ENCODE results near the gene SLC17A1. TPM values are rescaled to one million over a fixed set of nuclear protein-coding genes. Genes with fewer than 3 reads are reported as not detected.

The SLC17A1 gene, protein sequence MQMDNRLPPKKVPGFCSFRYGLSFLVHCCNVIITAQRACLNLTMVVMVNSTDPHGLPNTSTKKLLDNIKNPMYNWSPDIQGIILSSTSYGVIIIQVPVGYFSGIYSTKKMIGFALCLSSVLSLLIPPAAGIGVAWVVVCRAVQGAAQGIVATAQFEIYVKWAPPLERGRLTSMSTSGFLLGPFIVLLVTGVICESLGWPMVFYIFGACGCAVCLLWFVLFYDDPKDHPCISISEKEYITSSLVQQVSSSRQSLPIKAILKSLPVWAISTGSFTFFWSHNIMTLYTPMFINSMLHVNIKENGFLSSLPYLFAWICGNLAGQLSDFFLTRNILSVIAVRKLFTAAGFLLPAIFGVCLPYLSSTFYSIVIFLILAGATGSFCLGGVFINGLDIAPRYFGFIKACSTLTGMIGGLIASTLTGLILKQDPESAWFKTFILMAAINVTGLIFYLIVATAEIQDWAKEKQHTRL
- polyA plus RNA-seq (2012; ENCODE audit: insufficient read length, low read depth): not detected

DNA sequence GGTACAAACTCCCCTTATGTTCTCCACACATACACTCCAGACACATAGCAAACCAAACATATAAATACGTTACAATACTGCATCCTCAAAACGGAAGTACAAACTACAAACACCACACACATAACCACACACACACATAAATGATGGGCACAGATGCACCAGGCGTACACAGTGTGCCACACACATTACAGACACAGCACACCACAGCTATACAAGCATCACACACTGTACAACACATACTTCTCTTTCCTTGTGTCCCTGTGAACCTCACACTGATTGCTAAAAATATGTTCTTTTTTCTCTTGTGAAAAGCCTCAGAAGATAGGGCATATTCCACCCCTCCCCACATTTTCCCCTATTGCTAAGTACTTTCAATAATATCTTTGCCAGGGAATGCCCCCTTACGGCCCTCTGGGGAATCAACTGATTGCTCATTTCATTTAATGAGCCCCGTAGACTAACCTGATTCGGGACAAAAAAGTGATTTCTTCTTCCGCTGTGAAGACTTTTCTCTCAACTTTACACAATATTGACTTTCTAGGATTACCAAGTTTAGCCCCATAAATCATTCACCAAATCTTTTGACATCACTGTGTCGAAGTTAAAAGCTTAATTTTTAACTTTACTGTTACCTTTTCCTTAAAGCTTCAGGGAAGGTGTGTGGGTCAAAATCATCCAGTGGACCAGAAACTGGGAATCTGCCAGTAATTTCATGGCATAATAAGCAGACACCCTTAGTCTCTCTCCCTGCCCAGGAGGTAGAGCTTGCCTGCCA is at the start of gene SLC17A1:
Gene SLC17A1 (minus strand): TSS at position 521 of the 775 bp plus-strand sequence. CDS start 1,495 bp downstream, outside the sequence.
- TF ChIP-seq SIN3A (IDR thresholded peaks at IDR 0.05; ENCODE audit: borderline replicate concordance, insufficient read depth, low read length): no peak

DNA sequence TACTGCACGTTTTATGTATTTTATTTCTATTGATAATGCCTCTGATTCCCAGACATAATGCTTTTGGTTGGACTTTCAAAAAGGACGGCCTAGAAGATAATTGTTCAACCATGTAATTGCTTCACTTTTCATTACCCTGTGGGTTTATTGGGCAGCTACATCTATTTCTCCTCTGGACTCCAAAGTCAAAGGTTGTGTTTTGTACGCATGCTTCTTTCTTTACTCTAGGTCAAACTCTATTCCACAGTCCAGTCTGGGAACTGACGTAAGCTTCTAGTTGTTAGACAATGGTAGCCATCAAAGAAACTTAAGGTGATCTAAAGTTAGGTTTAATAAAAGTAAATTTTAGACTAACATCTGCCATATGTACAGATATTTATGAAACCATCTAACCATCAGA is 48.7 kb upstream of the SLC17A1 start:
- no peak for TF ChIP-seq POLR2AphosphoS5 (IDR thresholded peaks at IDR 0.05; ENCODE audit: low read depth, low read length)
- TF ChIP-seq TAF1 (IDR thresholded peaks at IDR 0.05; ENCODE audit: borderline replicate concordance, insufficient read depth, low read length): no peak
- TF ChIP-seq SIN3A (IDR thresholded peaks at IDR 0.05; ENCODE audit: borderline replicate concordance, insufficient read depth, low read length): no peak
- TF ChIP-seq, protein P1, sequence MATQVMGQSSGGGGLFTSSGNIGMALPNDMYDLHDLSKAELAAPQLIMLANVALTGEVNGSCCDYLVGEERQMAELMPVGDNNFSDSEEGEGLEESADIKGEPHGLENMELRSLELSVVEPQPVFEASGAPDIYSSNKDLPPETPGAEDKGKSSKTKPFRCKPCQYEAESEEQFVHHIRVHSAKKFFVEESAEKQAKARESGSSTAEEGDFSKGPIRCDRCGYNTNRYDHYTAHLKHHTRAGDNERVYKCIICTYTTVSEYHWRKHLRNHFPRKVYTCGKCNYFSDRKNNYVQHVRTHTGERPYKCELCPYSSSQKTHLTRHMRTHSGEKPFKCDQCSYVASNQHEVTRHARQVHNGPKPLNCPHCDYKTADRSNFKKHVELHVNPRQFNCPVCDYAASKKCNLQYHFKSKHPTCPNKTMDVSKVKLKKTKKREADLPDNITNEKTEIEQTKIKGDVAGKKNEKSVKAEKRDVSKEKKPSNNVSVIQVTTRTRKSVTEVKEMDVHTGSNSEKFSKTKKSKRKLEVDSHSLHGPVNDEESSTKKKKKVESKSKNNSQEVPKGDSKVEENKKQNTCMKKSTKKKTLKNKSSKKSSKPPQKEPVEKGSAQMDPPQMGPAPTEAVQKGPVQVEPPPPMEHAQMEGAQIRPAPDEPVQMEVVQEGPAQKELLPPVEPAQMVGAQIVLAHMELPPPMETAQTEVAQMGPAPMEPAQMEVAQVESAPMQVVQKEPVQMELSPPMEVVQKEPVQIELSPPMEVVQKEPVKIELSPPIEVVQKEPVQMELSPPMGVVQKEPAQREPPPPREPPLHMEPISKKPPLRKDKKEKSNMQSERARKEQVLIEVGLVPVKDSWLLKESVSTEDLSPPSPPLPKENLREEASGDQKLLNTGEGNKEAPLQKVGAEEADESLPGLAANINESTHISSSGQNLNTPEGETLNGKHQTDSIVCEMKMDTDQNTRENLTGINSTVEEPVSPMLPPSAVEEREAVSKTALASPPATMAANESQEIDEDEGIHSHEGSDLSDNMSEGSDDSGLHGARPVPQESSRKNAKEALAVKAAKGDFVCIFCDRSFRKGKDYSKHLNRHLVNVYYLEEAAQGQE (IDR thresholded peaks at IDR 0.05; ENCODE audit: insufficient read depth in 1 of 2, low read depth in 2 of 2, low read length in 2 of 2): no peak
- TF ChIP-seq FOXP2 (optimal IDR thresholded peaks at IDR 0.05; ENCODE audit: borderline replicate concordance, extremely low read depth, extremely low read length, insufficient read depth): no peak

DNA sequence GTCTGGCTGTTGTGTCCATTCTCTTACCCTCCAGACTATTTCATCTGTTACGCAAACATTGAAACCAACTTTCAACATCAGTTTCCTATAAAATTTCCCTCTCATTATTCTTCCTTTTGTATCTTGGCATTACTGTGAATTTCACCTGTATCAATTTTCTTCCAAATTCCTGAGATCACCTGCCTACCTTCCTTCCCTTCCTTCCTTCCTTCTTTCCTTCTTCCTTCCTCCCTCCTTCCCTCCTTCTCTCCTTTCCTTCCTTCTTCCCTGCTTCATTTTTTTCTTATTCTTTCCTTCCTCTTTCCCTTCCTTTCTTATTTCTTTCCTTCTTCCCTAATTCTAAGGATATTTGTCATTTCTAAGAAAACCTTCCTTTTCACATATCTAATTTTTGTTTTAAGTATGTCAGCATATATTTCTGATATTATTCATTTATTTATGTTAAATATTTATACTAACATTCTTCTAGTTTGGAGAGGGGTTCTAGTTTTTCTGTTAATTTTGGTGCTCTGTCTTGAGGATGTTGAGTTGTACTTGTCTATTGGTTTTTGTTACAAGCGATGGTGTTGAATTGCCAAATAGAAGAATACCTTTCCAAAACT is 47.0 kb upstream of the SLC17A1 start:
- TF ChIP-seq SIN3A (IDR thresholded peaks at IDR 0.05; ENCODE audit: borderline replicate concordance, insufficient read depth, low read length) (no peak), TAF1 (IDR thresholded peaks at IDR 0.05; ENCODE audit: borderline replicate concordance, insufficient read depth, low read length) (no peak), FOXP2 (optimal IDR thresholded peaks at IDR 0.05; ENCODE audit: borderline replicate concordance, extremely low read depth, extremely low read length, insufficient read depth) (no peak), POLR2AphosphoS5 (IDR thresholded peaks at IDR 0.05; ENCODE audit: low read depth, low read length) (no peak)
- TF ChIP-seq, protein P1 (IDR thresholded peaks at IDR 0.05; ENCODE audit: insufficient read depth in 1 of 2, low read depth in 2 of 2, low read length in 2 of 2): no peak

DNA sequence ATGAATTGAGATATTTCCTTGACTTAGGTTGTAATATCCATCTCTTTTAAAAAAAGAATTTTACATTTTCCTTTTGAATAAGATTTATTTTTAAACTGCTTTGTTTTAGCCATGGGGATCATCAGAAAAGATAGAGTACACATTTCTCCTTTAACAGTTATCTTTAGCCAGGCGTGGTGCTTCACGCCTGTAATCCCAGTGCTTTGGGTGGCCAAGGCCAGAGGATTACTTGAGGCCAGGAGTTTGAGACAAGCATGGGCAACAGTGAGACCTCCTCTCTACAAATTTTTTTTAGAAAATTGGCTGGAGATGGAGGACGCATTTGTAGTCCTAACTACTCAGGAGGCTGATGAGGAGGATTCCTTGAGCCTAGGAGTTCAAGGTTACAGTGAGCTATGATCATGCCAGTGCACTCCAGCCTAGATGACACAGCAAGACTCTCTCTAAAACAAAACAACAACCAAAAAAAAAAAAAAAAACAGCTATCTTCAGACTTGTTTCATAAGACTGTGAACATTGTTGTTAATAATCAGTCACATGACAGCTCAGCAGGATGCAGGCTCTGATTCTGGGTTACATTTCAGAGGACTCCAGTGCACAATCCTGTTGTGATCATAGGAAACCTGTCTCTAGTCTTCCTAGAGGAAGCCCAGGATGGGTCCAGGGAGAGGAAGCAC is 44.2 kb upstream of the SLC17A1 start:
- TF ChIP-seq FOXP2 (optimal IDR thresholded peaks at IDR 0.05; ENCODE audit: borderline replicate concordance, extremely low read depth, extremely low read length, insufficient read depth) (no peak), SIN3A (IDR thresholded peaks at IDR 0.05; ENCODE audit: borderline replicate concordance, insufficient read depth, low read length) (no peak), POLR2AphosphoS5 (IDR thresholded peaks at IDR 0.05; ENCODE audit: low read depth, low read length) (no peak), TAF1 (IDR thresholded peaks at IDR 0.05; ENCODE audit: borderline replicate concordance, insufficient read depth, low read length) (no peak)
- TF ChIP-seq, protein P1 (IDR thresholded peaks at IDR 0.05; ENCODE audit: insufficient read depth in 1 of 2, low read depth in 2 of 2, low read length in 2 of 2): no peak

DNA sequence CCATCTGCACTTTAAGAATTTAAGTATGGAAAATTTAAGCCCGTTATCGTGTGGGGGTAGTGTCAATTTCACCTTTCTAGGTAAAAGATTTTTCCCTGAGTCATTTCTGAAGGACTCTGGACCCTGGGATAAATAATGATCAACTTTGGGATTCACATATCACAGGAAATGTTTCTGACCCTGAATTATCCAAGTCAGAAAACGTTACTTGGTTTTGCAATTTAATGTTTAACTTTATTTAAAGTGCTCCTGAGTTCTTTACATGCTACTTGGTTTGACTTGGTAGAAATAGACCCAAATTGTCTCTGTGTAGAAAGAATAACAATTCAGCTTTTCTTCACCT is 43.7 kb upstream of the SLC17A1 start:
- TF ChIP-seq, protein P1 (IDR thresholded peaks at IDR 0.05; ENCODE audit: insufficient read depth in 1 of 2, low read depth in 2 of 2, low read length in 2 of 2): no peak

Measured in PFSK-1 (cell line).